GM19043 (cell line): ENCODE data around the gene ZBTB7B.

Experiments
- ATAC-seq: cut with Tn5 transposase; IDR thresholded peaks from one replicate; pipeline ENCODE4 v1.9.1; 2021; ENCODE audit warnings: low read depth; ENCODE audit not compliant: unreplicated experiment

The ZBTB7B gene

GRCh38 chr1:155033524-155033923 is 30.9 kb downstream of the ZBTB7B start, which contains the start of the genes DCST1 and DCST2:
Gene DCST1 (plus strand): TSS chr1:155033824. CDS start chr1:155034037, 213 bp downstream.
Gene DCST2 (minus strand): TSS chr1:155033781. CDS start chr1:155033701, 80 bp downstream.
- ATAC-seq = no peak

- no peak for ATAC-seq
Observed at GRCh38 chr1:155034318-155035208, 32.0 kb downstream of the ZBTB7B start.

GRCh38 chr1:155035936-155036335 is 33.3 kb downstream of the ZBTB7B start:
- no peak for ATAC-seq

GRCh38 chr1:155037043-155037442 is 34.4 kb downstream of the ZBTB7B start:
- ATAC-seq = no peak

- no peak for ATAC-seq
Observed at GRCh38 chr1:155037851-155038441, 35.3 kb downstream of the ZBTB7B start.

- ATAC-seq = no peak
Observed at GRCh38 chr1:155038602-155039307, 36.2 kb downstream of the ZBTB7B start.

GRCh38 chr1:155039308-155039669 is 36.7 kb downstream of the ZBTB7B start:
- no peak for ATAC-seq

- no peak for ATAC-seq
Observed at GRCh38 chr1:155040358-155041093, 37.9 kb downstream of the ZBTB7B start.

- ATAC-seq = no peak
Observed at GRCh38 chr1:155042789-155043188, 40.2 kb downstream of the ZBTB7B start.

GRCh38 chr1:155043301-155043702 is 40.7 kb downstream of the ZBTB7B start:
- ATAC-seq = no peak

GRCh38 chr1:155043793-155044192 is 41.2 kb downstream of the ZBTB7B start:
- no peak for ATAC-seq

GRCh38 chr1:155044365-155044764 is 41.8 kb downstream of the ZBTB7B start:
- ATAC-seq = no peak

GRCh38 chr1:155044812-155045657 is 42.4 kb downstream of the ZBTB7B start:
- ATAC-seq = no peak

- no peak for ATAC-seq
Observed at GRCh38 chr1:155048449-155049334, 46.1 kb downstream of the ZBTB7B start.

GRCh38 chr1:155049651-155050559 is 47.3 kb downstream of the ZBTB7B start:
- no peak for ATAC-seq

- peak; percentile 56 for ATAC-seq
Observed at GRCh38 chr1:155050560-155051341, 48.1 kb downstream of the ZBTB7B start, which contains the start of gene ADAM15. Gene ADAM15 (plus strand): TSS chr1:155051316. CDS start chr1:155051387, 71 bp downstream.

GRCh38 chr1:155051342-155051776 is 48.8 kb downstream of the ZBTB7B start:
- peak; percentile 12 for ATAC-seq
